ENCODE results near the gene DNAJC5. TPM values are rescaled to one million over a fixed set of nuclear protein-coding genes. Genes with fewer than 3 reads are reported as not detected.

Gene DNAJC5
- total and polyA plus RNA-seq, 2 of the 8 experiments (the other 6 are each of a cell fraction or from before 2014, with no cell fraction given): 19.2 to 31.2 TPM

- Histone ChIP-seq H3K56ac (replicated peaks; ENCODE audit: insufficient read length, low read depth, low read length) (no peak overlapping the region), H3K18ac (ENCODE audit: extremely low read depth, low read length) (peak overlapping the region; percentile 75), H3K23ac (ENCODE audit: insufficient read length) (no peak overlapping the region), H2BK15ac (ENCODE audit: low read length) (peak overlapping the region; percentile 81; the same call in 1 of the 2 replicates), H3K79me2 (ENCODE audit: control insufficient read depth in 1 of 2, insufficient read depth in 2 of 2, low read length in 2 of 2) (peaks cover 0 to 5% of the 10 kb centered on the region in 2 experiments; a peak in 1 of 4 replicates), H4K5ac (ENCODE audit: insufficient read length, low read depth, low read length) (peak overlapping the region; percentile 47), H4K20me1 (replicated peaks in 1 of 2; ENCODE audit: control insufficient read depth in 1 of 2, insufficient read depth in 2 of 2, low read length in 2 of 2) (peaks cover 0 to 4% of the 10 kb centered on the region in 2 experiments), H3K14ac (ENCODE audit: insufficient read length) (no peak overlapping the region), H2BK5ac (ENCODE audit: low read depth, low read length) (peak overlapping the region; percentile 91; the same call in 1 of the 2 replicates), H3K4me2 (ENCODE audit: insufficient read depth in 1 of 2, low read depth in 2 of 2, low read length in 2 of 2) (peak overlapping the region; percentile 31 to 52; a peak in 3 of 4 replicates), H3K23me2 (ENCODE audit: low read depth, low read length) (peaks cover 8% of the 10 kb centered on the region; the same call in 1 of the 2 replicates), H3K4me3 (ENCODE audit: extremely low read depth in 1 of 4, insufficient read depth in 2 of 4, low read depth in 3 of 4, low read length in 4 of 4) (peak overlapping the region in 2 of 4 experiments; percentile 14 to 29; a peak in 3 of 8 replicates), H3K79me1 (ENCODE audit: low read depth, low read length) (peaks cover 6% of the 10 kb centered on the region; the same call in 1 of the 2 replicates), H2AK5ac (ENCODE audit: low read depth, low read length) (no peak overlapping the region; the same call in 1 of the 2 replicates), H3K27ac (ENCODE audit: low read depth, low read length) (no peak overlapping the region; the same call in 1 of the 2 replicates), H2BK20ac (ENCODE audit: low read length) (peak overlapping the region; percentile 80; the same call in 1 of the 2 replicates), H2BK12ac (ENCODE audit: low read depth, low read length) (peak overlapping the region; percentile 68; the same call in 1 of the 2 replicates), H3K9ac (replicated peaks in 1 of 4; ENCODE audit: extremely low read depth in 1 of 4, low read depth in 3 of 4, low read length in 3 of 4) (no peak overlapping the region; a peak in 1 of 7 replicates), H3K27me3 (replicated peaks in 1 of 4; ENCODE audit: control insufficient read depth in 3 of 4, extremely low read depth in 1 of 4, insufficient read depth in 3 of 4, low read length in 3 of 4) (no peaks in the 10 kb centered on the region), H2AFZ (ENCODE audit: low read length) (no peak overlapping the region), H3K9me3 (ENCODE audit: insufficient read depth in 2 of 2, low read depth in 1 of 2, low read length in 1 of 2) (no peaks in the 10 kb centered on the region), H4K91ac (replicated peaks; ENCODE audit: insufficient read length, low read length) (peak overlapping the region; percentile 89), H4K8ac (ENCODE audit: extremely low read depth, insufficient read depth, low read length) (peak overlapping the region; percentile 68), H3K4me1 (replicated peaks in 1 of 4; ENCODE audit: control insufficient read depth in 3 of 4, insufficient read depth in 4 of 4, low read length in 3 of 4) (peaks cover 7 to 49% (median 43%) of the 10 kb centered on the region in 4 experiments), H2BK120ac (replicated peaks; ENCODE audit: low read depth, low read length) (no peak overlapping the region), H3K4ac (replicated peaks; ENCODE audit: insufficient read length, low read depth, low read length) (peak overlapping the region; percentile 57), H3K36me3 (ENCODE audit: control insufficient read depth in 2 of 4, insufficient read depth in 4 of 4, low read length in 3 of 4) (peaks cover 0 to 17% (median 0%) of the 10 kb centered on the region in 4 experiments; a peak in 1 of 8 replicates)
- POLR2A ChIA-PET (ENCODE audit: partially characterized antibody): interaction anchor here (0.6 to 1.3 kb wide), 8 partner anchors 12 to 200 kb away, joined by 3 to 5 read pairs (median 3); partner anchors contain the start of genes LIME1 and RTEL1
- FAIRE-seq (no peak), DNase-seq (ENCODE audit: low read depth in 1 of 2, low spot score in 2 of 2) (peak in 1 of 2 experiments; percentile 67)
- WGBS, 2 experiments (ENCODE audit: extremely low coverage in 1 of 2, insufficient coverage in 1 of 2, insufficient read length in 1 of 2, insufficient replicate concordance in 2 of 2, low coverage in 1 of 2, low lambda C conversion rate in 2 of 2, missing lambda C conversion rate in 1 of 2): 22% methylated on average over 12 of the region's 12 CpGs; no CpG with 5 or more reads in 1 of the 2 experiments
- CTCF ChIA-PET (ENCODE audit: partially characterized antibody): interaction anchor here (0.7 to 3.6 kb wide), 18 partner anchors 10 to 315 kb away, joined by 3 to 18 read pairs (median 4); no protein-coding TSS in a partner anchor
- no peak for TF ChIP-seq PHF8 (conservative IDR thresholded peaks at IDR 0.05; ENCODE audit: low read depth, low read length)
- TF ChIP-seq KDM1A (IDR thresholded peaks at IDR 0.05; ENCODE audit: borderline replicate concordance, low read length): no peak
- TF ChIP-seq SP1 (IDR thresholded peaks at IDR 0.05; ENCODE audit: low read depth, low read length): peak; percentile 81
- TF ChIP-seq SIN3A (conservative IDR thresholded peaks at IDR 0.05 in 1 of 2, IDR thresholded peaks at IDR 0.05 in 1 of 2; ENCODE audit: low read depth in 1 of 2, low read length in 2 of 2): peak in 1 of 2 experiments; percentile 67; a peak in 1 of 4 replicates
- TF ChIP-seq SRF (IDR thresholded peaks at IDR 0.05; ENCODE audit: low read depth, low read length): no peak
- peak; percentile 51 to 61; a peak in 3 of 4 replicates for TF ChIP-seq RAD21 (IDR thresholded peaks at IDR 0.05 in 1 of 2, conservative IDR thresholded peaks at IDR 0.05 in 1 of 2; ENCODE audit: low read depth in 2 of 2, low read length in 2 of 2)
- TF ChIP-seq EP300 (IDR thresholded peaks at IDR 0.05; ENCODE audit: borderline replicate concordance in 1 of 2, low read depth in 2 of 2, low read length in 2 of 2): peak in 1 of 2 experiments; percentile 21; a peak in 1 of 3 replicates
Observed at GRCh38 chr20:63858393-63859165, 36.3 kb upstream of the DNAJC5 start.

Data from H1 (cell line).